HT-29 (cell line): Measurements from ENCODE around the gene EXOC4. TPM values are rescaled to one million over a fixed set of nuclear protein-coding genes. Genes with fewer than 3 reads are reported as not detected.

Experiments used
- DNase-seq: peaks from one replicate; pipeline ENCODE4 v3.0.0-alpha.2; 2015; ENCODE audit warnings: low spot score
- total RNA-seq: library from RNA; depleted of rRNA; stranded (reverse); fragments of >200 nt; shearing (Covaris generic); gene quantifications from 2 replicates; pipeline ENCODE4 v1.2.3, GENCODE V29; 2014

The EXOC4 gene
- total RNA-seq, 1 experiment from 2014 or later: 59.8 TPM

DNA sequence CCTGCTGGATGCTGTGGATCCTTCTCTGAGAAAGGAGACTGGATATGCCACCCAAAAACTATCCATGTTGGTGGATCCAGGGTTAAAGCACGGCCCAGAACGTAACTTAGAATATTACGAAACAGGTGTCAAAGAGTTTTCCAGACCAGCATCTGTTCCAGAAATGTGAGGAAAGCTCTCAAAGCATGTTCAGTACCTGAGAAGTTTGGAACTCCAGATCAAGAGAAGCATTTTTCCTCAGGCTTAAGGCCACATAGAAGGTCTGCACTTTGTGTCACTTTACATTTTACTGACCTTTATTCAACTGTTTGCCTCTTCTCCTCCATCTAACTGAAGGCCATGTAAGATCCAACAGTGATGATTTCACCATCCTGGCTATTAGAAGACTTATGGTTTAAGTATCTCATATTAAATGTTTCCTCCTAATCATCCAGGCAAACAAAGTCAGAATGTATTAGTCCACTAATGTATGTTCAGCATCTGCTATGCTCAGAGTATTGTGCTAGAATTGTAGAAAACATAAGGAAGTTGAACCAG is 533.6 kb downstream of the EXOC4 start:
- DNase-seq: no peak

DNA sequence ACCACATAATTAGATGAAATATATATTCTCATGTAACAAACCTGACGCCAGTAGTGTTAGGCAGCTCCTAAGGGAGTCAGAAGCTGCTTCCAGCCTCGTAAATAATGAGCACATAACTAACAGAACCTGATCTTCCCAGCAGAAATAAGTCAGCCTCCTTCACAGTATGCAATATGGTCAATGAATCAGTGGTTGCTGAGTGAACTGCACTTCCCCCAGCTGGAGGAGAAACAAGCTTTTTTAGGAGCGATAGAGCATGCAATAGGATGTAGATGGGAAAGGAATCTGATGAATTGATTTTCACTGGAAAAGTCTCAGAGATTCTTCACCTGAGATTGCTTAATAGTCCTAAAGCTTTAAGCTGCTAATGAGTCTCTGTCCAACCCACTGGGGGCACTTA is 537.1 kb downstream of the EXOC4 start:
- DNase-seq: no peak

DNA sequence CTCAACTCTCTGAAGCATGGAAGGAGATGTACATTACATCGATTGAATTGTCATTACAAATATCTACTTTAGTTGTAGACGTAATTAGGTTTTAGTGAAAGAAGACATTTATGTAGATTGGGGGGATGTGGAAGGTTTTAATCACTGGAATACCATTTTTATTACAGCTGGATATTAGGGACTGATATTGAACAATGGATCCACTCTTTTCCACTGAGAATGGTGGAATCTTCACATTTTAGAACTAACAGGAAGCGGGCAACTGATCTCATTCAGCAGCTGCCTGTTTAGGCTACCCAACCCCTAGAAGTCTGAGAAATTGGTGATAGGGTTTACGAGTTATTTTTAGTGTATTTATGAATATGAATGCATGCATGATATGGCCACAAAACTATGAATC is 538.0 kb downstream of the EXOC4 start:
- DNase-seq: no peak

DNA sequence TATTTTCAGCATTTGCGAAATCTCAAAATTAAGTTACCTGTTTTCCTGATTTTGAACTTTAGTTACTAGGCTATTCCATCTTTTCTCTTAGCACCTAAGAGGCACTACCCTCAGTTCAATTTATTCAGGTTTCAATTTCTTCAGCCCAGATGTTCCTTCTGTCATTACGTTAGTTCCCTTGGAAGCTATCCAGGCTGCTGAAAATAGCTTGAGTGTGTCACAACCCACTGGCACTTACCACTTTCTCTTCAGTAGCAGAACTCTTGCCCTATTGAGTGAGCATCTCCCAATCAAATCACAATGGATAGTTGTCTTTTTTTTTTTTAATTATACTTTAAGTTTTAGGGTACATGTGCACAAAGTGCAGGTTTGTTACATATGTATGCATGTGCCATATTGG is 541.6 kb downstream of the EXOC4 start:
- no peak for DNase-seq

DNA sequence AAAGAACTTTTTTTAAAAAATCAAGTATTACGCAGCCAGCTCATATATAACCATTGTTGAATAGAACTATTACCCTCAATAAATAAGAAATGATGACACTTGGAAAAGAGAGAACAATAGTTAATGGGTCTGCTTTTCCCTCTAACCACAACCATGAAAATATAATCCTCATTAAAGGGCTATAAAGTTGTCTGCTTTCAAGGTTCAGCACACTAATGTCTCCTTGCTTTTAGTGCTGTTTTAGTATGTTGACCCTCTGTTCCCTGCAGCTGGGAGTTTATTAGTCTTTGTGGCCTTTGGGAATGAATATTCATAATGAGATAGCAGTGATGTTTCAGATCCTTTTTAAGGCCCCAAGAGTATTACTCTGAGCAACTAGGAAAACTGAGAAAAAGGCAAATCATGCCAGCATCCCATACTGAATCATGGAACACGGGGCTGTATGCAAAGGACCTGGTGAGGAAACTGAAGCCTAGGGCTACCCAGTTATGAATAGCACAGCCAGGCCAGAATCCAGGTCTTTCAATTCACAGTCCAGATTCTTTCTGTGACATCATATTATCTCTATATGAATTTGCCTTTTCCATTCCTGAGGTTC is 542.3 kb downstream of the EXOC4 start:
- no peak for DNase-seq

DNA sequence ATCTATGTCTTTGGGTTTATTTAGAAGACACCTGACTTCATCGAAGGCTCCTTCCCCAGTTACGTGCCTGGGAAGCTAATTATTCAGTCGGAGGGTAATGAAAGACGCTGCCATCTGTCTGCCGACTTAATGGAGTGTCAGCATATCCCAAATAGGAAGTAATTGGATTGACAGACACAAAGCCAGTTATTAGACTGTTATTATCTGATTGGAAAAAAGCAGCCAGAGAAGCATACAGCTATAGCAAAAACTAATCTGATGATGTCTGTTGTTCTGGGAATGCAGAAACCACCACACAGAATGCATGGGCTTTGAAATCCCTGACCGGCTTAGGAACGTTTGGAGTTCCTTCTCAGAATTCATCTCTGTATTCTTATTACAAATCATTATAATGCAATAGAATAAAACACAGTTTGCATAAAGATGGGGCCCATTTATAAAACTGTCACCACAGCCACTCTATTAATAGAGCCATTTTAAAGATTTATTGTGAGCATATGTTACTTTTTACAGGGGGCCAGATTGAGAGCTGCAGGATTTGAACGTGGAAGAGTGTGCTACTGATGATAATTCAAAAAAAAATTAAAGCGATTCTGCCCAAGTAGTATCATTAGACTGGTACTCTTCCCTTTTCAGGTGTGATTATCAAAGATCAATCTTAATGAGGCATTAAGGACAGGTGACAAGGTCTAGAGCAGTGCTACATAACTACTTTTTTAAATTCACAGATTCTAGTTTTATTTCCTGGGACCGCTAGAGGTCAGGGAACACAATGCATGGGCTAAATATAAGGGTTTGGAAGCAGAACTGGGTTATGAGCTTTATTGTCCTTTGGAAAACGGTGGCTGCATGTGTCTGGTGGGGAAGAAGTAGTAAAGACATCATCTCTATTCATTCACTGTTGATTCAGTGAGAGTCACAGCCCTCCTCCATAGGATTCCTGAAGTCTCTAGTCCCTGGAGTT is 544.2 kb downstream of the EXOC4 start:
- DNase-seq: no peak

DNA sequence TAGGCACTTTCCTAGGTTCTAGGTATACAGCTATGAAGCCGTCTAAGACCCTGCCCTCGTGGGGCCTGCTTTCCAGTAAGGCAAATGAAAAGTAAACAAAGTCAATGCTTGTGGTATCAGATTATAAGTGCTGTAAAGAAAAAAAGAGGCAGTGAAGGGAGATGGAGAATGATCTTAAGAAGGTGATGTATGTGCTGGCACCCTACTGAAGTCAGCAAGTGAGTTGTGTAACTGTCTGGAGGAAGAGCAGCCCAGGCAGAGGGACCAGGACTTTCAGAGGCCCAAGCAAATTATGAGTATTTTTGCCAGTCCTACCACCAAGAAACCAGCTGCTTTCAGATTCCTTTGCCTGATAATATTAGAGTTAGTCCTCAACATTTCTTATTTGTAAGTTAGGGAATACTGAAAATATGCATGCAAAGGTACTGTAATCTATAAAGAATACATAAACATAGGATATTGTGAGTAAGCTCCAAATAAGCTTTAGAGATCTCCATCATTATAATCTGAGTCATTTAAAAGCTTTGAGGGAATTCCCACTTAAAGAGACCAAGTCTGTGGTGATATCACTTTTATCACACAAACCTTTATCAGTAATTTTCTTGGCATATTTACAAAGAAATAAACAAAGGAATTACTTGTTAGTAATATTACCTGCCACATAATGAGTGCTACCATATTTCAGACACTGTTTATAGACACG is 545.1 kb downstream of the EXOC4 start:
- DNase-seq: no peak

DNA sequence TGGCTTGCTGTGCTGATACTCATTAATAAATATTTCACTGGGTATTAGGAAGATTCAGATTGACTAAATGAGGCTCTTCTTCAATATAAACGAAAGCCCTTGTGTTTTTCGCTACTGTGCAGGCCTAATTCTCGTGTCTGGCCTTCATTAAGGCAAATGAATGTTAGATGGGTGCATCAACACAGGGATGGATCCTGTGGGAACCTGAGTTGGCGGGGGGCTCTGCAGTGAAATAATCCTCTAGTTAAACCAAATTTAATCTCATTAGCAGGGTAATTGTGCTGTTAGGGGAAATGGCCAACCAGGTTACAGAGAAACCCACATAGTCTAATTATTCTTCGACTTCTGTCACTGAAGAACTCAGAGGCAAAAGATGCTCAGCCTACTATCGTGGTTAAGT is 548.5 kb downstream of the EXOC4 start:
- no peak for DNase-seq

DNA sequence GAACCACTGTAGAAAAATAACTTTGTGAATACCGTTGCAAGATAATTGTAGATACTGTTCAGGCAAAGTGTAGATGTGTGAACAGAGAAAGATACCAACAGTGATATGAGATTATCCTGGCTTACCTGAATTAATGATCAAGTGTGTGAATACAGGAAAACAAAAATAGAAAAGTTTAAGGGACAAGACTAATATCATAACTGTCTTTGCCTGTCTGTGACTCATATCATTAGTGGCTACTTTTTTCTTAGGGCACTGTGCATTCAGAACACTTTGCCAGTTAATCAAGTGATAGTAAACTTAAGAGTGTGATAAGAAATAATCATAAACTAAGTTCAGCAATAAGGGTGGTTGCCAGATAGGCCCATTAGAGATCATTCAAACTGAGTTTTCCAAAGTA is 551.2 kb downstream of the EXOC4 start:
- no peak for DNase-seq

DNA sequence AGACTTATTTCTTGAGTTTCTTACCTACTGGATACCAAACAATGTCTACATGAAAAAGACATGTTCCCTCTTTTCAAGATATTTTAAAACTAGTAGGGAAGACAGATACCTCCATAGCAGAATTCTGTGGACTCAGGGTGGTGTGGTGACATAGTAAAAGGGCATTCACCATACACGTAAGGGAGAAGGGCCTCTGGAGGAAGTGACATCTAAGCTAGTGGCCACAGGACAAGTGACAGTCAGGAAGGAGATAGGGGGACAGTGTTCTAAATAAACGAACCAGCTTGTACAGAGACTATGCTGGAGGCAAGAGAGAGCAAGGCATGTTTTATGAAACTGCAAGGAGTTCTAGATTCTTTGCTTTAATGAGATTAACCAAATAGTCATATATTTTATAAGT is 552.5 kb downstream of the EXOC4 start:
- no peak for DNase-seq

DNA sequence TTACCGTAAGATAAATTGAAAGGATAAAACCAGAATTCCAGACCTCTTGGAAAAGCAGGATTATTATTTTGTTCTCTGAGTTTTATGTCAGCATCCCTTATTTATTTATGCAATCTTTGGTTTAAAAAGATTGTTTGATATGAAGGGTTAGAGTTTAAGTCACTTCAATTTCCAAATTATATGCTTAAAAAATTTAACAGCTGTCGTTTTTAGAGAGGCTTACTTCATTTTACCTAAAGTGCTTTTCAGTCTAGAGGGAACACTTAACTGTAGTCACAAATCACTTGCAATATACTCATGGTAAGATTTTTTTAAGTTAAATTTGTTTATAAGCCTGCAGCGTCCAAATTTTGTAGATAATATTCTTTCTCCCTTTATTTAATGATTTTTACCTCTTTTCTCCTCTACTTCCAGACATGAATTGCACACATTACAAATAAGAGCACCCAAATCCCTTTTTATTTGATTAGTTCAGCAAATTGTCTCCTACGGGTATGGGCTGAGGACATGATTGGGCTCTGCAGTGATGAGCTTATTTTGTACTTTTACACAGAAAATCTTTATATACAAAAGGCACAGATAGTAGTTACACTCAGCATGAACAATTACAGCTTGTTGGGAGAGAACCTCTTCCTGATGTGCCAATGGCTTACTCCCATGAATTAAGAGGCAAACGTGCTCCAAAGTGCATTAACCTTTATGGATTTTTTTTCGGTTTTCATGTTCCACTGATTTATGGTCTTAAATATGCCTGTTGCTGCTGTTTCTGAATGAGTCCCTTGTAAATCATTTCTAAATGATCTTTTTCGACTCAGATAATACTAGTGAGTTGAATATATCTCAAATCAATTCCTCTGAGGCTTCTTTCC is 555.0 kb downstream of the EXOC4 start:
- no peak for DNase-seq

DNA sequence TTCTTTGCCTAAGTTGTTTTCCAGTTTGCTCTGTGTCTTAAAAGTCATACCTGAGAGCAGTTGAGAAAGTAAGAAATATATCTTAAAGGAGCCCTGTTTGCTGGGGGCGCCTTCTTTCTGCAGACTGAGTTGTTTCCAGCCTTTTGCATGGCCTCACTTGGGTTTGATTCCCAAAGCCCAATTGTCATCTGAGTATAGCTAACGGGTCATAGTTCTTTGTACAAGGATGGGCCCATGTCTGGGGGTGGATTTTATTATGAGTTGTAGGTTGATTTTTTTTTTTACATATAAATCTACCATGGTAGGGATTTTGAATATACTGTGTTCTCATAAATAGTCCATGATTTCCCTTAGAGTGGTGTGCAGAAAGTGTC is 555.6 kb downstream of the EXOC4 start:
- DNase-seq: no peak

DNA sequence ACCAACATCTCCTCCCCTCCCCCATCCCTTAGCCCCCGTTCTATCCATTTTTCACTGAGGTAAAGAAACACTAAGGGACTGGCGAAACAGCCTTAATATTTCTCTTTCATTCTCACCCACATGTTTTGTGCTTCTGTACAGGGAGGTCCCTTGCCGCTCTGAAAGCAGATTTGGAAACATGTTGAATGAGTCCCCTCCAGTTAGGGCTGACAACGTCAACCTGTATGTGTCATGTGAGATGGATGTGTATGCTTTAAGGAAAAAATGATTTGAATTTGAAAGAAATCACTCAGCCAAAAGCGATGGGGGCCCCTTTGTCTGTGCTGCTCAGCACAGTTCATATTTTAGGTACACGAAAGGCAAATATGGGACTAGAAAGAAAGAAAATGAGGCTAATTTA is 560.0 kb downstream of the EXOC4 start:
- no peak for DNase-seq

DNA sequence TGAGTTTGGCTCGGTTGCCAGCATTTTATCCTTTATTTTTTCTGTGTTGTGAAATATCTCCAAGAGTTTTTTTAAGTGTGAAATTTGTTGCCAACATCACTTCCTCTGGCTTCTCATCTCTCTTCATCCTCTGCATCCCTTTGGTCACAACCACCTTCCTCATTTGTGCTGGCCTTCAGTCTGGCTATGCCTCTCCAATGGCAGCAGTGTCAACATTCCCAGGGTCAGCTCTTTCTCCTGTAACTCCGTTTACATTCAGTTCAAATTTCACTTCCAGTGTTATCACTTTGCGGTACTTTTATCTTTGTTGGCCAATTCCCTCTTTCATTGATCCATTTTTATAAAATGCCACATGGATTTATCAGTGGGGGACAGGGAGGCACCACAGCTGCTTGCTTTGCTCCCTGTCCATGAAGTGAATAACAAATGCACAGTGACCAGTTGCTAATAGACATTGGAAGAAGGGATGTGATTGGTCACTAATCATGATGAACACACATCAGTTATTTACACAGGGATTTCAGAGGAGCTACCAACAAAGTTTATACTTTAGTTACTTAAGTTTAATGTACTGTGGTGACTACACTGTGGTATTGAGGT is 562.8 kb downstream of the EXOC4 start:
- peak; percentile 23 for DNase-seq

DNA sequence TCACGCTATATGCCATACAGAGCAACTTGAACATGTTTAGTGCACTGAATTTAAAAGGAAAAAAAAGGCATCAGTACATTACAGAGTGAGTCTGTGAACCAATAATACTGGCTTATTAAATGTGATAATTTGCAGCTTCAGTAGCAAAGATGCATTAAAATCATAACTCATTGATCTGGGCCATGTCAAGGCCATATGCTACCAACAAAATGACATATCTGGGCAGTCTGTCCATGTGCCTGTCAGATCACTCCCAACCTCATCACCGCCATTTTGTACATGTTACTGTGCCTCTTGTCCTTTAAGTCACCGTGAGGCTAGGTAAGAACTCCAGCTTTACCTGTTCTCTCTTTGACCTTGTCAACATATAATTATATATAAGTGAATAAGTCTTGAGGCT is 566.8 kb downstream of the EXOC4 start:
- DNase-seq: no peak

DNA sequence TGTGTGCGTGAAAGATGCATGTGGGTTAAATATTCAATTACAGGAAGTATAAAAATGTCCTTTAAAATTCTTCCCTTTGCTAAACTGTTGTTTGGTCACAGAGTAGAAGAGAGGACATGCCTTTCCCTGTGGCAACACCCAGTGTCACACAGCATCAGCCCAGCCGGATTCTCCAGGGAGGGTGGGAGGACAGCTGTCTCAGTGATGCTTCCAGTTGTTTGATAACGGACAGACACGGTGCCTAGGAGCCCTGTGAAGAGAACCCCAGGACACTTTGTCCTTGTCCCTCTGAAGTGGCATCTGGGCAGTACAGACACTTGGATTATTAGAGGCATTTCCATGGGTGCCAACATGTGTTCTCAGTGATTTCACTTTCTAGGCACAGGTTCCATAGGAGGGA is 567.7 kb downstream of the EXOC4 start:
- no peak for DNase-seq

DNA sequence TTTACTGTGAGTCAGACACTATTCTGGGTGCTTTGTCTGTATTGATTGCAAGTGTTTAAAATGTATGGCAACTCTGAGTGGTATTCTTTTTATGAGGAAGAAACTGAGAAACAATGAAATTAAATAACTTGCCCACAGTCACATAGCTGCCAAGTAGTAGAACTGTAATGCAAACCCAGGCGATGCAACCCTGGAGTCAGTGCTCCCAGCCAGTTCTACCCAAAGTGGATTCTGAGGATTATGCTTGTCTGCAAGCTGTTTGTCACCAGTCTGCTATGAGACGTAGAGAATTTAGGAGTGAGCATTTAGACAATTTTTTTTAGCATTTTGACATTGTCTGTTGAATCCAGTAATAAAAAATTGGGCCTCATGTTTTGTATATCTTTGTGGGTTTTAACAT is 568.3 kb downstream of the EXOC4 start:
- DNase-seq: no peak

DNA sequence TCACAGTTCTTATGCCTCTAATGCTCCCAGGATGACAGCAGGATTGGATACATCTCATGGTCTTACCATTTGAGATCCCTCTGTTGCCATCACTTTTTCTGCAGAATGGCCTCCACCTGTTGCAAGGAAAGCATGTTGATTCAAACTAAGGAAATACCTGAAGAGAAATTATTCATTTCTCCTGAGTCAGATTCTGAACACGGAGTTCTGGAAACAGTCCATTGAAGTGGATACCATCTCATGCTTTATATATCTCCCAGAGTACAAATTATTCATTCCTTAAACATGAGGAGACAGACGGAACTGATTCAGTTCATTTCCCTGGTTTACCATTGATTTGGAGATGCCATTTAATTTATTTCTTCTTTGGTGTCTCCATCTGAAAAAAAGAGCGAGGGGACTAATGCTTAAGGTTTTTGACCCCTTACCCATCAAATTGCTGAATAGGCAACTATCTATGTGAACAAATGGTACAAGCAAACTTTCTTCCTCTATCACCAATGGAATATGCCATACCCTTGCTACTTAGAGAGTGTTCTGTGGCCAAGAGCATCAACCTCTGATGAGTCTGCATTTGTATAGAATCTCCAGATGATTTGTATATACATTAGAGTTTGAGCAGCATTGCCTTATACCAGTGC is 569.2 kb downstream of the EXOC4 start:
- no peak for DNase-seq

DNA sequence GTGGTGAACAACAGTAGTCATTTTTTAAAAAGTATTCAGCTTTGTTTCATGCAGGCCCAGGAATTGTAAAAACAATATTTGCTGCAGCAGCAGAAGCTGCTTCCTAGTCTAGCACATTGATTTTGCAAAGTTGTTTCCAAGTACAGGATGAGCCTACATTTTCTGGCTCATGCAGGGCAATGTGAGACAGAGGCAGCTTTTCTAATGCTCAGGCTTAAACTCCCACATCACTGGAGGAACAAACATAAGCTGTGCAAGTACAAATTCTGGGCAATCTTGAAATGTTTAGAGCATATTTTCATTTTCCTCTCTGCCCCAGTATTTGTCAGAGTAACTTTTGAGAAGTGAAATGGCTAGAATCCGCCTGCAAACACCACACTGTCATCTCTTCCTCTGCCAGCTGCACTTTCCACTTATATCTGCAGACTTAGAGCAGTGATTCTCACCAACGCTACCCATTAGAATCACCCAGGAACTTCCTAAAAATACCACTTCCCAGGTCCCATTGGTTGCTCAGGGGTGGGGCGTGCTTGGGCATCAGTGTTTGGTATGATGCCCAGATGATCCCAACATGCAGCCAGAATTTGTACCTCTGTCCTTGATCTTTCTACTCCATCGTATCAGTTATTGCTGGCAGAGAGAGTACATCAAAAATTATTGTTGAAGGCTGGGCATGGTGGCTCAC is 570.1 kb downstream of the EXOC4 start:
- DNase-seq: no peak

DNA sequence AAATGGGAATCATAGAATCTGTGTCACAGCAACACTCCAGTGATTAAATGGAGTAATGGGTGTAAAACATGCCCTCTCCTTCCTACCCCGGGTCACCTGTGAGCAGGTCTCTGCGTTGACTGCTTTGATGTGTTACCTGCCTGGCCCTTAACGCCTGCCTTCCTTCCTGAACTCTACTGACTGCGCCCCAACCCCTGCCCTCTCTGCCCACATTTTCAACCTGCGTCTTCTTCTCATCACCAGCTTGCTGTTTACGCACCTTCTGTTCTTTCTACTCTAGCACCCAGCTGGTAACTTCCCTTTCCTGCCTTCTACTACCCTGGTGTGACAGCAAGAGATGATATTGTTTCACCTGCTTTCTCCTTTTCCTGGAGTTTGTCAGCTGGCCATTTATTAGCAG is 571.3 kb downstream of the EXOC4 start:
- DNase-seq: no peak
